ENCODE measurements around the gene CDK7.
"Not testable (repeated sequence)": the region's sequence is repeated elsewhere in the genome, so short reads cannot be mapped to it uniquely, and the experiment has no call there.

CDK7 gene

DNA sequence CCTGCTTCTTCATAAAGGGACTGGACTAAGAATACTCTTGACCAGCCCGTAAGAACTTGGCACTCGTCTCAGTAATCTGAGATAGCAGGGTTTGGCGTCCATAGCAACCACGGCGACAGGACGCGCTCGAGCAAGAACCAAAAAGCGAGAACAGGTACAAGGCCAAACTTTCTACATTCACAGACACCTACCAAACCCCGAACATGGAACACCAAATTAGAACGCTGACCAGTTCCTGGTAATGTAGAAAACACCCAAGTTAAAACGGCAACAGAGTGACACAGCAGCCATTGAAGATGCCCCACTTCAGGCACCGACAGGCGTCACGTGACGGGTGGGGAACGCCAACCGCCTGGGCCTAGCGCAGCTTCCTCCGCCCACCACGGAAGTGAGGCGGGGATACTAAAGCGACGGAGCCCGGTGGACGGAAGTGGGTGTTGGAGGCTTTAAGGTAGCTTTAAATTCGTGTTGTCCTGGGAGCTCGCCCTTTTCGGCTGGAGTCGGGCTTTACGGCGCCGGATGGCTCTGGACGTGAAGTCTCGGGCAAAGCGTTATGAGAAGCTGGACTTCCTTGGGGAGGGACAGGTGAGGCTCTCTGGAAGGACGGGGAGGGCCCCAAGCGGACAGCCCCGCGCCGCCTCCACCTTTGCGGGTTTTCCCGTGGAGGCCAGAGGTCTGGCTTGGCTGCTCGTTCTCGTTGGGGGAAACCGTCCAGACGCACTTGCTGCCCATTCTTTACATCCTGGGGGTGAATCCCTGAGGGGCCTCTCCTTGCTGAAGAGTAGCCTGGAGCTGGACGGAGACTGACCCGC is at the start of gene CDK7:
Gene CDK7, plus strand, starts transcription at position 430 of the 812 bp plus-strand sequence. Its CDS starts 90 bp downstream, at position 520.
- peak; percentile 97 for DNase-seq

DNA sequence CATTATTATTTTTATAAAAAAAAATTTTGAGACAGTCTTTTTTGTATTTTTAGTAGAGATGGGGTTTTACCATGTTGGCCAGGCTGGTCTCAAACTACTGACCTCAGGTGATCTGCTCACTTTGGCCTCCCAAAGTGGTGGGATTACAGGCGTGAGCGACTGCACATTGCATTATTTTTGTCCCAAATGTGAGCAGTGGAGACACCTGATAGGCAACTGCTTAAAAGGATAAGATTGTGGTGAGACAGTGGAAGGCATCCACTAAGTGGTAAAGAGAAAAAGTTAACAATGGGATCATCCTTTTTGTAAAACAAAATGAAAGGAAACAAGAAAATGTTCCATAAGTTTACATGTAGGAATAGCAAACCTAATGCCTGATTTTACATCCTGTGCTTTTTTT is 47.3 kb upstream of the CDK7 start:
- DNase-seq = no peak

DNA sequence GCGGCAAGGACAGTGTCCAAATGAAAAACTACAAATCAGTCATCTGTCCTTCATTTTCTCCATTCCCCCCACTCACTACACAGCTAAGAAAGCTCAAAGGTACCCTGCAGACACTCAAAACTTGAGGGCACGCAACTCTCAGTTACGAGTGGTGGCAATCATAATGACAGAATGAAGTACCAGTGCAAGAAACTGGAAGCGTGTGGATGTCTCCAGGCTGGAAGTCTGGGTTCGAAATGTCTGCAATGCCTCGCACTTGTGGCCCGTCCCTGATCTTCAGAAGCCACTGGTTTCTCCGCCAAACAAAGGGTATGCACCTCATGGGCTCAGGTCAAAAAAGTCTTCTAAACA is 45.9 kb upstream of the CDK7 start:
- DNase-seq = no peak

DNA sequence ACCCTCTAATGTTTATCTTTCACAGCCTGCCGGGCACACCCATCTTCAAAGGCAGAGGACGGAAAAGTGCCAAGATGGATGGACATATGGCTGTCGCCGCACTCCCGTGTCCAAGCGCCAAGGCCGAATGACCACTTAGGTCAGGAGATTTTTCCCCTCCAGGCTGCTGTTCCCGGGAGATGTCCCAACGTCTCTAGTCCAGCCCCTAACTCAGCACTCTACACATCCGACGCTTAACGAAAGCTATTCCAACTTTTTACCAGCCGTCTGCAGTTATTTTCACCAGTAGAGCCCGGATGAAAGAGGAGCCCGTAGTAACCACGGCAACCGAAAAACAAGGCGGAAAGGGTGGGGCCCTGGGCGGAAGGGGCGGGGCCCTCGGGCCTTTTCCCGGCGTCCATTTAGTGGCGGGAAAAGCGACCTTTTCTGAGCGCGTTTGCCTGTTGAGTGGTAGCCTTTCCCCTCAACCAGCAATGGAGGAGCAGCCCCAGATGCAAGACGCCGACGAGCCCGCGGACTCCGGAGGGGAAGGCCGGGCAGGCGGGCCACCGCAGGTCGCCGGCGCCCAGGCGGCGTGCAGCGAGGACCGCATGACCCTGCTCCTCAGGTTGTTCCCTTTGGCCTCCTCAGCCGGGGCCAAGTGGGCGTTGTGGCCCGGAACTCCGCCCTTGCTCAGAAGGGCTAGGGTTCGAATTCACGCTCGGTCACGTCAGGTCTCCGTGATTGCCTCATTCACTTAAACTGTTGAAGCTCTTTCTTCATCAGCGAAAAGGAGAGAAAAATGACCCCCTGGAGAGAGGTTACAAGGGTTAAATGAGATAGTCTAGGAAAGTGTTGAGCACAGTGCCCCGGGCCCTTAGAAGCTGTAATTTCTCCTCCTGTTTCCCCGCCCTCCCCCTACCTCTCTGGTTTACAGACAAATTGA is 45.3 kb upstream of the CDK7 start, which contains the start of gene CENPH:
Gene CENPH, plus strand, starts transcription at position 422 of the 925 bp plus-strand sequence. Its CDS starts 52 bp downstream, at position 474.
- peak; percentile 97 for DNase-seq

- DNase-seq = no peak
Measured at GRCh38 chr5:69202497-69202896, 32.2 kb upstream of the CDK7 start.

- DNase-seq = no peak
Measured at GRCh38 chr5:69206528-69207190, 28.0 kb upstream of the CDK7 start.

DNA sequence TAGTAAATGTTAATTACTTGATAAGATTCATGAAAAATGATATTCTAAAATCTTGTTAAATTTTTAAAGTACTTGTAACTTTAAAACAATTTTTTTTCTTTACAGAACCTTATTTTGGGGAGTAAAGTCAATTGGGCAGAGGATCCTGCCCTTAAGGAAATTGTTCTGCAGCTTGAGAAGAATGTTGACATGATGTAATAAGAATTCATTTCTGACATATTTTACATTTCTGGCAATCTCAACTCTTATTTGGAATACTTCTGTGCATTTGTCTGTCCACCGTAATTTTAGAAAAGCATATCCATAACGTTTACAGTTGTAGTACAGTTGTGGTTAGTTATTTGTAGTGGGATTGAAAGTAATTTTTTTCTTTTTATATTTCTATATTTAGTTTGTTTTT is 25.1 kb upstream of the CDK7 start:
- DNase-seq = no peak

- no peak for DNase-seq
Measured at GRCh38 chr5:69211200-69211599, 23.5 kb upstream of the CDK7 start.

GRCh38 chr5:69212022-69212421 is 22.7 kb upstream of the CDK7 start:
- DNase-seq = no peak

DNA sequence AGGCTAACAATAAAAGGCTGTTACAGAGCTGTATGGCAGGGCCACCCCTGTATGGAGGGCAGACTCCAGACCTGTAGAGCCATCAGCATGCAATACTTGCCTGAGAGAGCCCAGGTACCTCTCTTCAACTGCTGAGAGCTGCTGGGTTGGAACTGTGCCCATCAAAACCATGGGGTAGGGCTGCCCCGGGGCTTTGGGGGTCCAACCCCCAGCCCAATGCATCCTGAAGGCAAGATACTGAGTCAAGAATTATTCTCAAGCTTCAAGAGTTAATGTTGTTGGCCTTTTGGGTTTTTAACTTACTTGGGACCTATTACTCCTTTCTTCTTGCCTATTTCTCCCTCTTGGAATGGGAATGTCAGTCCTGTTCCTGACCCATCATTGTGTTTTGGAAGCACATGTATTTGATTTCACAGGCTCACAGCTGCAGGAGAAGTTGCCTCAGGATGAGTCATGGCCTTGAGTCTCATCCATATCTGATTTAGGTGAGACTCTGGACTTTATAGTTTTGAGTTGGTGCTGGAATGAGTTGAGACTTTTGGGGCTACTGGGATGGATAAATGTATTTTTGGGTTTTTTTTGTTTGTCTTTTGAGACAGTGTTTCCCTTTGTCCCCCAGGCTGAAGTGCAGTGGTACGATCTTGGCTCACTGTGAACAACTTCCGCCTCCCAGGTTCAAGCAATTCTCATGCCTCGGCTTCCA is 21.0 kb upstream of the CDK7 start:
- DNase-seq = no peak

- DNase-seq = peak; percentile 8
Measured at GRCh38 chr5:69217151-69217511, 17.6 kb upstream of the CDK7 start.

- peak; percentile 99 for DNase-seq
Measured at GRCh38 chr5:69217548-69218526, 16.8 kb upstream of the CDK7 start.

DNA sequence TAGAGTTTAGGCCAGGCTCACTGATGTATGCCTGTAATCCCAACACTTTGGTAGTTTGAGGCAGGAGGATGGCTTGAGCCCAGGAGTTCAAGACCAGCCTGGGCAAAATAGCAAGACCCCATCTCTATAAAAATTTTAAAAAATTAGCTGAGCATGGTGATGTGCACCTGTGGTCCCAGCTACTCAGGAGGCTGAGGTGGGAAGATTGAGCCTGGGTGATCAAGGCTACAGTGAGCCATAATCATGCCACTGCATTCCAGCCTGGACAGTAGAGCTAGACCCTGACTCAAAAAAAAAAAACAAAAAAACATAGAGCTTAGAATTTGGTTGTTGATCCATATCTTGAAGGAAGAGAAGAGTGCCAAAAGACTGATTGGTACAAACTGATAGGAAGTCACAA is 14.7 kb upstream of the CDK7 start:
- no peak for DNase-seq

- DNase-seq = not testable (repeated sequence)
Measured at GRCh38 chr5:69220371-69220770, 14.3 kb upstream of the CDK7 start.

DNA sequence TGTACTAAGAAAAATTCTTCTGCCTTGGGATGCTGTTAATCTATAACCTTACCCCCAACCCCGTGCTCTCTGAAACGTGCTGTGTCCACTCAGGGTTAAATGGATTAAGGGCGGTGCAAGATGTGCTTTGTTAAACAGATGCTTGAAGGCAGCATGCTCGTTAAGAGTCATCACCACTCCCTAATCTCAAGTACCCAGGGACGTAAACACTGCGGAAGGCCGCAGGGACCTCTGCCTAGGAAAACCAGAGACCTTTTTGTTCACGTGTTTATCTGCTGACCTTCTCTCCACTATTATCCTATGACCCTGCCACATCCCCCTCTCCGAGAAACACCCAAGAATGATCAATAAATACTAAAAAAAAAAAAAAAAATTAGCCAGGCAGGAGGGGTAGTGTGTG is 13.9 kb upstream of the CDK7 start:
- not testable (repeated sequence) for DNase-seq

- DNase-seq = peak; percentile 36
Measured at GRCh38 chr5:69224520-69224919, 10.2 kb upstream of the CDK7 start.

GRCh38 chr5:69225860-69226259 is 8.8 kb upstream of the CDK7 start:
- DNase-seq = no peak

DNA sequence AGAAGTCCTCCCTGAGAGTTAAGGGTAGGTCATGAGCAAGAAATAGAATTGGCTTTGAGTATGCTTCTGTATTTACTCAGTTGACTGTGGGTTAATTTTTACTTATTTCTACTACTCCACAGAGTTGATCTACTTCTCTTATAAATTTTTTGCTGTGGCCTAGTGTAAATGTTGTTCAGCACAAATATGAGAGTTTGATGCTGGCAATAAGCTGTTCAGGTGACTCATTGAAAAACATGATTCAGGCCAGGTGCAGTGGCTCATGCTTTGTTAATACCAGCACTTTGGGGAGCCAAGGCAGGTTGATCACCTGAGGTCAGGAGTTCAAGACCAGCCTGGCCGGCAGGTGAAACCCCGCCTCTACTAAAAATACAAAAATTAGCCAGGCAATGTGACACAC is 4.5 kb upstream of the CDK7 start:
- DNase-seq = no peak

- no peak for DNase-seq
Measured at GRCh38 chr5:69231281-69231680, 3.4 kb upstream of the CDK7 start.

- DNase-seq = no peak
Measured at GRCh38 chr5:69231851-69232250, 2.8 kb upstream of the CDK7 start.

DNA sequence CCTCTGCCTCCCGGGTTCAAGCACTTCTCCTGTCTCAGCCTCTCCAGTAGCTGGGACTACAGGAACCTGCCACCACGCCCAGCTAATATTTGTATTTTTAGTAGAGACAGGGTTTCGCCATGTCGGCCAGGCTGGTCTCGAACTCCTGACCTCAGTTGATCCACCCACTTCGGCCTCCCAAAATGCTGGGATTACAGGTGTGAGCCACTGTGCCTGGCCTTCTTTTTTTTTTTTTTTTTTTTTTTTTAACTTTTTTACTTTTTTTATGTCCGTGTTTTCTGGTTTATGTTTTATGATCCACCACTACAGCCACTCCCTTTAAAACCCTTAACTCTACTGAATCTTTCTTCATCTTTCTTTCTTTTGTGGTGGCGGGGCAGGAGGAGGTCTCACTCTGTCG is 2.0 kb downstream of the CDK7 start:
- not testable (repeated sequence) for DNase-seq
